Lower lobe of right lung (tissue), 2 donors: ENCODE measurements around the gene EOGT. TPM values are rescaled to one million over a fixed set of nuclear protein-coding genes. Genes with fewer than 3 reads are reported as not detected.

ENCODE experiments used
- ATAC-seq, 2 donors: fragments of 200-7000 bp; cut with Tn5 transposase; one replicate each; pipeline ENCODE4 v1.9.1; 2020 to 2022; ENCODE audit warnings: mild to moderate bottlenecking in 2 of 2, moderate library complexity in 2 of 2
- DNase-seq: peaks from one replicate; pipeline ENCODE4 v3.0.0-alpha.2; 2020
- H3K27ac ChIP-seq: fragments of 200-600 bp; one replicate; pipeline ENCODE4 v1.8.0; 2022
- H3K27me3 ChIP-seq: fragments of 200-600 bp; one replicate; pipeline ENCODE4 v1.8.0; 2022; ENCODE audit warnings: low read depth
- H3K36me3 ChIP-seq: fragments of 200-600 bp; one replicate; pipeline ENCODE4 v1.8.0; 2022; ENCODE audit warnings: mild to moderate bottlenecking
- H3K4me1 ChIP-seq: fragments of 200-600 bp; one replicate; pipeline ENCODE4 v1.8.0; 2022
- H3K4me3 ChIP-seq: fragments of 200-600 bp; one replicate; pipeline ENCODE4 v1.8.0; 2022; ENCODE audit warnings: mild to moderate bottlenecking
- H3K9me3 ChIP-seq: fragments of 200-600 bp; one replicate; pipeline ENCODE4 v1.8.0; 2022
- CTCF ChIP-seq: fragments of 200-600 bp; IDR thresholded peaks from one replicate; pipeline ENCODE4 v1.8.0; 2022; ENCODE audit warnings: antibody characterized with exemption, mild to moderate bottlenecking
- intact Hi-C: fragments of 100-400 bp; cut with DNase I; formaldehyde crosslinking; loops from one replicate; pipeline ENCODE4 v1.11.0; 2022
- microRNA-seq: library from miRNA; unstranded; fragments of <30 nt; microRNA quantifications from one replicate; pipeline ENCODE4 v1.2.0, GENCODE V29; 2020; ENCODE audit warnings: borderline number of aligned reads
- total RNA-seq: library from RNA; stranded (reverse); fragmentation: NEBNext Ultra II Directional; extraction: Animal tissue kit (Norgen Biotek cat#: 25700); gene quantifications from one replicate; pipeline ENCODE4 v1.2.1, GENCODE V29; 2021
- donor health status: DM: no; HTN: yes; CAD: no; lungs with severe emphysema.

The EOGT gene
- total RNA-seq, 1 donor from 2014 or later, result 35.7 TPM

GRCh38 chr3:68936856-68937255, 76.6 kb downstream of the EOGT start:
- no peak for ATAC-seq

GRCh38 chr3:68935778-68936177, 77.7 kb downstream of the EOGT start:
- no peak for ATAC-seq
- no peaks in the 10 kb centered on the region for H3K36me3 ChIP-seq
- H3K9me3 ChIP-seq, result no peaks in the 10 kb centered on the region
- no peak overlapping the region for H3K4me3 ChIP-seq
- no peak for TF ChIP-seq CTCF
- peaks cover 12% of the 10 kb centered on the region for H3K4me1 ChIP-seq
- DNase-seq, result no peak
- H3K27ac ChIP-seq, result no peak overlapping the region
- intact Hi-C loops, result no loop called here
- peaks cover 64% of the 10 kb centered on the region for H3K27me3 ChIP-seq

More at GRCh38 chr3:68936856-68937255, 76.6 kb downstream of the EOGT start:
- no peak for DNase-seq
- peaks cover 10% of the 10 kb centered on the region for H3K4me1 ChIP-seq
- peaks cover 60% of the 10 kb centered on the region for H3K27me3 ChIP-seq
- no peak overlapping the region for H3K4me3 ChIP-seq
- no peaks in the 10 kb centered on the region for H3K9me3 ChIP-seq
- intact Hi-C loops, result no loop called here
- no peaks in the 10 kb centered on the region for H3K36me3 ChIP-seq
- no peak overlapping the region for H3K27ac ChIP-seq
- no peak for TF ChIP-seq CTCF

DNA sequence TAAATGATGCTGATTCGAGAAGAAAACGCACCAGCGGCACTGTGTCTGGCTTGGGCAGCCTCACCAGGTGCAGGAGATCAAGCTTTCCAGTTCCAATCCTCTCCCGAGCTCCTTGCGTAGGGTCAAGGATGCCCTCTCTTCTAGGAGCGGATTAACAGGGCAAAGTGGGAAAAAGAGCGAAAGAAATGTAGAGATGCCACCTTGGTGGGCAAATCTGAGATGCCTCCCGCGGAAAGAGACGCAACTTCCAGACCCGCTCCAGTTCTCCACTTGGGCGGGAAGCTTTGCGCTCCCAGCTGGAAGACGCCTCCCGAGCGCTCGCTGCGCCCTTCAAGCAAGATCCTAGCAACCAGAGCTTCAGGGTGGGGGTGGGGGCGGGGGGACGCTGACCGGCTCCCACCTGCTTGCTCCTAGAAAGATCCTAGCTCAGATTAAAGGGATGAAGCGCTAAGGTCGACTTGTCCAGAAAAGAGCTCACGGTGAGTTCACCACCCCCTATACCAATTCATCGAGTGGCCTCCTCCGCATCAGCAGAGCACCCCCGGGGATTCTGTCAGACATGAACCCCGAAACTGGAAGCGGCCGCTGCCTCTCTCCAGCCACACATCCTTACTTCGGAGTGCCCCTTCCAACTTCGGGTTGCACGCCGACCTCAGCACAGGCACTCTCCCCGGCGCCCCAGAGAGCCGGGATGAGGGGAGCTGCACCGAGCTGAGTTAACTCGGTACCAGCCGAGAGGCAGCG, 81.9 kb downstream of the EOGT start:
- H3K4me3 ChIP-seq, result no peak overlapping the region
- intact Hi-C loops, result no loop called here
- ATAC-seq (peak in 1 of 2 donors; percentile 21), DNase-seq (no peak)
- no peaks in the 10 kb centered on the region for H3K36me3 ChIP-seq
- peaks cover 12% of the 10 kb centered on the region for H3K4me1 ChIP-seq
- peaks cover 75% of the 10 kb centered on the region for H3K27me3 ChIP-seq
- no peak overlapping the region for H3K27ac ChIP-seq
- H3K9me3 ChIP-seq, result no peaks in the 10 kb centered on the region
- no peak for TF ChIP-seq CTCF

Small RNA genes lying within 50 kb of the gene (microRNA-seq; reads per million reads assigned to microRNA genes)
- not detected for gene MIR3136

Other genes with a start within 250 kb of the EOGT start
- gene TAFA4, start 81.1 kb downstream of the EOGT start, total RNA-seq, result not detected
- gene TMF1, start 38.6 kb upstream of the EOGT start, total RNA-seq, result 40.0 TPM
- 48.3 TPM for gene UBA3, start 66.7 kb upstream of the EOGT start, total RNA-seq
- gene ARL6IP5, start 71.3 kb upstream of the EOGT start, total RNA-seq, result 138 TPM
- 0.12 TPM for gene LMOD3, start 108.9 kb upstream of the EOGT start, total RNA-seq